Parathyroid adenoma (tissue), 2 donors: ENCODE data around the gene ZDHHC3.

ENCODE experiments used
- H2AFZ ChIP-seq: fragments of 300-600 bp; sonication (generic); one replicate; pipeline ENCODE4 v1.7.0; 2017; ENCODE audit warnings: antibody characterized with exemption, mild to moderate bottlenecking
- H3K27ac ChIP-seq: fragments of 300-600 bp; sonication (generic); one replicate; pipeline ENCODE4 v1.7.0; 2017
- H3K27me3 ChIP-seq: fragments of 300-600 bp; sonication (generic); one replicate; pipeline ENCODE4 v1.7.0; 2017; ENCODE audit warnings: low read length; ENCODE audit not compliant: control insufficient read depth, insufficient read depth
- H3K36me3 ChIP-seq: fragments of 300-600 bp; sonication (generic); one replicate; pipeline ENCODE4 v1.7.0; 2017; ENCODE audit warnings: low read length; ENCODE audit not compliant: control insufficient read depth, insufficient read depth
- H3K4me1 ChIP-seq: fragments of 300-600 bp; sonication (generic); one replicate; pipeline ENCODE4 v1.7.0; 2017; ENCODE audit warnings: control low read depth
- H3K4me2 ChIP-seq: fragments of 300-600 bp; sonication (generic); one replicate; pipeline ENCODE4 v1.7.0; 2017; ENCODE audit warnings: low read length
- H3K4me3 ChIP-seq: fragments of 300-600 bp; sonication (generic); one replicate; pipeline ENCODE4 v1.7.0; 2017; ENCODE audit warnings: low read depth, low read length
- H3K79me2 ChIP-seq: fragments of 300-600 bp; sonication (generic); one replicate; pipeline ENCODE4 v1.7.0; 2017; ENCODE audit warnings: control low read depth
- H3K9ac ChIP-seq: fragments of 300-600 bp; sonication (generic); one replicate; pipeline ENCODE4 v1.7.0; 2017; ENCODE audit warnings: mild to moderate bottlenecking
- H3K9me3 ChIP-seq: fragments of 300-600 bp; sonication (generic); one replicate; pipeline ENCODE4 v1.7.0; 2017; ENCODE audit warnings: low read length; ENCODE audit not compliant: control insufficient read depth
- TF ChIP-seq, protein P1 (sequence below): fragments of 300-600 bp; sonication (generic); IDR thresholded peaks from one replicate; pipeline ENCODE4 v1.7.0; 2017; ENCODE audit warnings: antibody characterized with exemption, mild to moderate bottlenecking
- donor health status: primary hyperparathyroidism.

ZDHHC3 gene

DNA sequence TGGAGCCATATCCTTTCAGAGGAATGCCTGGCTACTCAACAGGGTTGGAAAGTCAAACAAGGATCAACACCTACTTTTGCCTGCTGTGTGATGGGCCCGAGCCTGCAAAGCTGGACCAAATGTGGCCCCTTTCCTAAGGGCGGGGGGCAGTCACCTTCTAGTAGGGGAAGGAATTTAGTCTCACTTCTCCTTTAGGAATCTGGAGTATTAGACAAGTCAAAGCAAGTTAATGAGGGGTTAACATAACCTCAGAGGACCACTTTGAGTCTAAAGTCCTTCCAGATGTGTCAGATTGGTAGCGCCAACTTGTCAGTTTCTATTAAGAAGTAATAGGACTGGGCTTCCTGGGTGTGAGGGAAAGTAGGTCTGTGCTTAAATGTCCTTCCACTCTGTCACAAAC lies 6.8 kb upstream of the ZDHHC3 start:
- Histone ChIP-seq H3K27me3 (no peaks in the 10 kb centered on the region), H3K4me2 (no peak overlapping the region), H3K9me3 (no peaks in the 10 kb centered on the region), H3K4me3 (no peak overlapping the region), H3K27ac (no peak overlapping the region), H3K9ac (no peak overlapping the region), H2AFZ (no peak overlapping the region), H3K36me3 (no peaks in the 10 kb centered on the region), H3K79me2 (peaks cover 28% of the 10 kb centered on the region), H3K4me1 (peaks cover 10% of the 10 kb centered on the region)
- TF ChIP-seq, protein P1, sequence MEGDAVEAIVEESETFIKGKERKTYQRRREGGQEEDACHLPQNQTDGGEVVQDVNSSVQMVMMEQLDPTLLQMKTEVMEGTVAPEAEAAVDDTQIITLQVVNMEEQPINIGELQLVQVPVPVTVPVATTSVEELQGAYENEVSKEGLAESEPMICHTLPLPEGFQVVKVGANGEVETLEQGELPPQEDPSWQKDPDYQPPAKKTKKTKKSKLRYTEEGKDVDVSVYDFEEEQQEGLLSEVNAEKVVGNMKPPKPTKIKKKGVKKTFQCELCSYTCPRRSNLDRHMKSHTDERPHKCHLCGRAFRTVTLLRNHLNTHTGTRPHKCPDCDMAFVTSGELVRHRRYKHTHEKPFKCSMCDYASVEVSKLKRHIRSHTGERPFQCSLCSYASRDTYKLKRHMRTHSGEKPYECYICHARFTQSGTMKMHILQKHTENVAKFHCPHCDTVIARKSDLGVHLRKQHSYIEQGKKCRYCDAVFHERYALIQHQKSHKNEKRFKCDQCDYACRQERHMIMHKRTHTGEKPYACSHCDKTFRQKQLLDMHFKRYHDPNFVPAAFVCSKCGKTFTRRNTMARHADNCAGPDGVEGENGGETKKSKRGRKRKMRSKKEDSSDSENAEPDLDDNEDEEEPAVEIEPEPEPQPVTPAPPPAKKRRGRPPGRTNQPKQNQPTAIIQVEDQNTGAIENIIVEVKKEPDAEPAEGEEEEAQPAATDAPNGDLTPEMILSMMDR = no peak

DNA sequence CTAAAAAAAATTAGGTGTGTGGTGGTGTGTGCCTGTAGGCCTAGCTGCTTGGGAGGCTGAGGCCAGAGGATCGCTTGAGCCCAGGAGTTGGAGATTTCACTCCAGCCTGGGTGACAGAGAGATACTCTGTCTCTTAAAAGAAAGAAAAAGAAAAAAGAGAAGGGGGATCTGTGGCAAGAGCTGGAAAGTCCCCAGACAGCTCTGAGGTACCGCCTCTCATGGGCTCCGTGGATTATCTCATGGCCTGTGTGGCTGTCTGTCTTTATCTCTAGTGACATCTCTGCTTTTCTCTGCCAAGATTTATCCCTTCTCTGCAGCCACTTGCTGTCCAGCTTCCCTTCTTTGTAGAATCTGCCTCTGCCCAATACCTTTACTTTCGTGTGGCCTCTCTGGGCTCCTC lies 5.8 kb upstream of the ZDHHC3 start:
- TF ChIP-seq, protein P1 = no peak
- no peaks in the 10 kb centered on the region for H3K36me3 ChIP-seq
- no peak overlapping the region for H3K9ac ChIP-seq
- H3K4me2 ChIP-seq = no peak overlapping the region
- peaks cover 4% of the 10 kb centered on the region for H3K4me1 ChIP-seq
- H3K9me3 ChIP-seq = no peaks in the 10 kb centered on the region
- H2AFZ ChIP-seq = no peak overlapping the region
- H3K27ac ChIP-seq = peak overlapping the region; percentile 27
- H3K27me3 ChIP-seq = no peaks in the 10 kb centered on the region
- H3K4me3 ChIP-seq = no peak overlapping the region
- H3K79me2 ChIP-seq = peaks cover 34% of the 10 kb centered on the region

- Histone ChIP-seq H3K9me3 (no peaks in the 10 kb centered on the region), H3K9ac (no peak overlapping the region), H2AFZ (no peak overlapping the region), H3K79me2 (peaks cover 39% of the 10 kb centered on the region), H3K4me3 (no peak overlapping the region), H3K27me3 (no peaks in the 10 kb centered on the region), H3K4me2 (no peak overlapping the region), H3K36me3 (no peaks in the 10 kb centered on the region), H3K4me1 (peaks cover 4% of the 10 kb centered on the region), H3K27ac (peak overlapping the region; percentile 27)
- TF ChIP-seq, protein P1 = no peak
Observed at GRCh38 chr3:44981220-44981619, 5.2 kb upstream of the ZDHHC3 start.

DNA sequence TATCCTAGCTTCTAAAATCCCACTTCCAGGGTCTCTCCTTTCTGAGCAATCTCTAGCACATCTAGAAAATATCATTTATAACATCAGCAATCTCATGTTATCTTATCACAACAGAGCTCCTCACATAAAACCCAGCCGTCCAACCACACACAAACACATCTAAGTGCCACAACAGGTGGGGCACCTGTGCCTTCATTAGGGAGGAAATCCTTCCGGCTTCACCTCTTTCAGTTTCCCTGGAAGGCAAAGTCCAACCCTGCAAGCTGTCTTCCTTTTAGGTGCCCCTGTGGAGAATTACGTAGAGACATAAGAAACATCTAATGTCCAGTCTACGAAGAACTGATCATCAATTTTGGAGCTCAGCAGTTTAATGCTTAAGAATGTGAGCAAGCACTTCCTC lies 1.6 kb downstream of the ZDHHC3 start:
- no peak overlapping the region for H3K27ac ChIP-seq
- H2AFZ ChIP-seq = no peak overlapping the region
- H3K79me2 ChIP-seq = peaks cover 64% of the 10 kb centered on the region
- no peaks in the 10 kb centered on the region for H3K36me3 ChIP-seq
- peaks cover 9% of the 10 kb centered on the region for H3K4me1 ChIP-seq
- TF ChIP-seq, protein P1 = no peak
- H3K9ac ChIP-seq = no peak overlapping the region
- H3K4me3 ChIP-seq = peak overlapping the region; percentile 96
- H3K4me2 ChIP-seq = peak overlapping the region; percentile 62
- H3K9me3 ChIP-seq = no peaks in the 10 kb centered on the region
- no peaks in the 10 kb centered on the region for H3K27me3 ChIP-seq

GRCh38 chr3:44970926-44971490 lies 5.0 kb downstream of the ZDHHC3 start:
- TF ChIP-seq, protein P1 = no peak
- H3K9ac ChIP-seq = no peak overlapping the region

More at GRCh38 chr3:44970926-44971490, 5.0 kb downstream of the ZDHHC3 start:
- Histone ChIP-seq H3K79me2 (peaks cover 84% of the 10 kb centered on the region), H3K27me3 (no peaks in the 10 kb centered on the region), H3K4me3 (no peak overlapping the region), H3K27ac (no peak overlapping the region), H3K4me1 (peaks cover 9% of the 10 kb centered on the region), H2AFZ (no peak overlapping the region), H3K4me2 (peak overlapping the region; percentile 8), H3K9me3 (no peaks in the 10 kb centered on the region), H3K36me3 (no peaks in the 10 kb centered on the region)
